Gastroesophageal sphincter (tissue), 3 donors: Measurements from ENCODE around the gene DLG4.

Experiments
- EP300 ChIP-seq: sonication (generic); formaldehyde crosslinking; IDR thresholded peaks from one replicate; pipeline ENCODE4 v1.6.1; 2017; ENCODE audit warnings: antibody characterized with exemption, mild to moderate bottlenecking
- POLR2A ChIP-seq, 2 donors: fragments of 450-650 bp; IDR thresholded peaks; one replicate each; pipeline ENCODE4 v1.6.1; 2017; ENCODE audit warnings: antibody characterized with exemption in 2 of 2, mild to moderate bottlenecking in 2 of 2, moderate library complexity in 1 of 2
- POLR2AphosphoS5 ChIP-seq: sonication (generic); formaldehyde crosslinking; IDR thresholded peaks from one replicate; pipeline ENCODE4 v1.6.1; 2017; ENCODE audit warnings: antibody characterized with exemption
- TF ChIP-seq, protein P1 (sequence below), 4 experiments: fragments of 200-600 bp in 2 of 4; fragments of 450-650 bp in 2 of 4; sonication (generic) in 1 of 4; IDR thresholded peaks; one replicate each; pipeline ENCODE4 v1.5.1; 2017 to 2019; ENCODE audit warnings: antibody characterized with exemption in 4 of 4, mild to moderate bottlenecking in 2 of 4, moderate library complexity in 2 of 4

DNA sequence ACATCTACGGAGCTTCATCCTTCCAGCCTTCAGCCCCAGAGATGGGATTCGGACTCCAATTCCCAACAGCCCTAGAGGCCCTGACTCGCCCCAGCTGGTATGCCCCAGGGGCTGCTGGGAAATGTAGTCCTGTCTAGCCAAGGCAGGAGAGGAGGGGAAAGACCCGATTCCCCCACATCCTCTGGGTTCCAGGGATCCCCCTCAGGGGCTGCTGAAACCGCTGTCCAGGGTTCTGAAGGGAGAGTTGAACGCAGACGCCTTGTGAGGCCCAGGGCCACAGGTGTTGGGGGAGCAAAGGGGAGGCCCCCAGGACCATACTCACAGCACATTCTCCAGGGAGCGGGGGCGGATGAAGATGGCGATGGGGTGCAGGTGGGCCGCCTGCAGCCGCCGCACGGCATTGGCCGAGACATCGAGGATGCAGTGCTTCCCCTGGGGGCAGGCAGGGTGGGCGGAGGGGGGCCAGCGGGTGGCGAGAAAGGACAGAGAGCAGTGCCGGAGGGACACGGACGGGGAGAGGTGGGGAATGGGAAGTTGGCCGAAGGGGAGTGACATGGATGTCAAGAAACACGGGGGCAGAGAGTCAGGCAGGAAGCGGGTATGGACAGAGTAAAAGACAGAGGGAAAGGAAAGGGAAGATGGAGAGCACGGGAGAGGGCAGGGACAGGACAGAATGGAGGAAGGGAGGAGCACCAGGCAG, 27.9 kb downstream of the DLG4 start:
- TF ChIP-seq POLR2A (IDR thresholded peaks at IDR 0.05): no peak
- TF ChIP-seq, protein P1, sequence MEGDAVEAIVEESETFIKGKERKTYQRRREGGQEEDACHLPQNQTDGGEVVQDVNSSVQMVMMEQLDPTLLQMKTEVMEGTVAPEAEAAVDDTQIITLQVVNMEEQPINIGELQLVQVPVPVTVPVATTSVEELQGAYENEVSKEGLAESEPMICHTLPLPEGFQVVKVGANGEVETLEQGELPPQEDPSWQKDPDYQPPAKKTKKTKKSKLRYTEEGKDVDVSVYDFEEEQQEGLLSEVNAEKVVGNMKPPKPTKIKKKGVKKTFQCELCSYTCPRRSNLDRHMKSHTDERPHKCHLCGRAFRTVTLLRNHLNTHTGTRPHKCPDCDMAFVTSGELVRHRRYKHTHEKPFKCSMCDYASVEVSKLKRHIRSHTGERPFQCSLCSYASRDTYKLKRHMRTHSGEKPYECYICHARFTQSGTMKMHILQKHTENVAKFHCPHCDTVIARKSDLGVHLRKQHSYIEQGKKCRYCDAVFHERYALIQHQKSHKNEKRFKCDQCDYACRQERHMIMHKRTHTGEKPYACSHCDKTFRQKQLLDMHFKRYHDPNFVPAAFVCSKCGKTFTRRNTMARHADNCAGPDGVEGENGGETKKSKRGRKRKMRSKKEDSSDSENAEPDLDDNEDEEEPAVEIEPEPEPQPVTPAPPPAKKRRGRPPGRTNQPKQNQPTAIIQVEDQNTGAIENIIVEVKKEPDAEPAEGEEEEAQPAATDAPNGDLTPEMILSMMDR (IDR thresholded peaks at IDR 0.05): no peak
- no peak for TF ChIP-seq POLR2AphosphoS5
- TF ChIP-seq EP300: no peak
